Smooth muscle cell (in vitro differentiated cells): ENCODE data around the gene RPL11. TPM values are rescaled to one million over a fixed set of nuclear protein-coding genes. Genes with fewer than 3 reads are reported as not detected.
"Not testable (repeated sequence)": the region's sequence is repeated elsewhere in the genome, so short reads cannot be mapped to it uniquely, and the experiment has no call there.

ENCODE experiments used
- DNase-seq: peaks from one replicate; lab custom pipeline; 2025; ENCODE audit not compliant: unreplicated experiment; lab: John Stamatoyannopoulos, UW
- H2AFZ ChIP-seq: fragments of 200-600 bp; sonication (generic); 2 replicates; pipeline ENCODE4 v1.6.0; 2016; ENCODE audit warnings: antibody characterized with exemption, low read depth, mild to moderate bottlenecking
- H3F3A ChIP-seq: fragments of 200-600 bp; sonication (generic); 2 replicates; pipeline ENCODE4 v1.6.0; 2017; ENCODE audit warnings: antibody characterized with exemption, low read depth
- H3K27ac ChIP-seq: fragments of 200-600 bp; sonication (generic); 2 replicates; pipeline ENCODE4 v1.5.1; 2016; ENCODE audit warnings: low read depth, mild to moderate bottlenecking
- H3K27me3 ChIP-seq: fragments of 200-600 bp; sonication (generic); 2 replicates; pipeline ENCODE4 v1.6.1; 2016; ENCODE audit warnings: low read depth, mild to moderate bottlenecking
- H3K36me3 ChIP-seq: fragments of 200-600 bp; sonication (generic); 2 replicates; pipeline ENCODE4 v1.5.1; 2016; ENCODE audit warnings: low read depth
- H3K4me1 ChIP-seq: fragments of 200-600 bp; sonication (generic); 2 replicates; pipeline ENCODE4 v1.5.1; 2016; ENCODE audit warnings: low read depth
- H3K4me2 ChIP-seq: fragments of 200-600 bp; sonication (generic); 2 replicates; pipeline ENCODE4 v1.6.0; 2016; ENCODE audit warnings: mild to moderate bottlenecking
- H3K4me3 ChIP-seq: fragments of 200-600 bp; sonication (generic); 2 replicates; pipeline ENCODE4 v1.5.1; 2016; ENCODE audit warnings: mild to moderate bottlenecking
- H3K79me2 ChIP-seq: fragments of 200-600 bp; sonication (generic); 2 replicates; pipeline ENCODE4 v1.6.0; 2016; ENCODE audit warnings: low read depth, mild to moderate bottlenecking
- H3K9ac ChIP-seq: fragments of 200-600 bp; sonication (generic); 2 replicates; pipeline ENCODE4 v1.6.0; 2016; ENCODE audit warnings: low read depth
- H3K9me3 ChIP-seq: fragments of 200-600 bp; sonication (generic); replicated peaks from 2 replicates; pipeline ENCODE4 v1.5.1; 2016; ENCODE audit warnings: low read depth
- H4K20me1 ChIP-seq: fragments of 200-600 bp; sonication (generic); 2 replicates; pipeline ENCODE4 v1.6.0; 2016; ENCODE audit warnings: low read depth
- CTCF ChIP-seq: fragments of 200-600 bp; sonication (generic); IDR thresholded peaks from 2 replicates; pipeline ENCODE4 v1.5.1; 2017; ENCODE audit warnings: borderline replicate concordance, mild to moderate bottlenecking, antibody characterized with exemption; ENCODE audit not compliant: insufficient read depth, poor library complexity, severe bottlenecking
- WGBS: methylation state at CpG from one replicate; pipeline ENCODE4 v1.1.7; 2016; ENCODE audit warnings: low lambda C conversion rate; 5-methylcytosine and 5-hydroxymethylcytosine counted together
- polyA plus RNA-seq: library from polyadenylated mRNA; unstranded; fragments of >200 nt; fragmentation: Nextera tagmentation; extraction: Ambion mirVana; gene quantifications from 2 replicates; pipeline ENCODE4 v1.2.1, GENCODE V29; 2016
- total RNA-seq: library from RNA; depleted of rRNA; stranded (reverse); fragments of >200 nt; gene quantifications from 2 replicates; pipeline ENCODE4 v1.2.3, GENCODE V29; 2014

Gene RPL11
- total and polyA plus RNA-seq, 2 experiments from 2014 or later = 528 to 899 TPM

- TF ChIP-seq CTCF = no peak
- H3K4me3 ChIP-seq = no peak overlapping the region
- no peak for DNase-seq
- peaks cover 87% of the 10 kb centered on the region for H4K20me1 ChIP-seq
- H3K4me1 ChIP-seq = no peaks in the 10 kb centered on the region
- peaks cover 17% of the 10 kb centered on the region for H3K79me2 ChIP-seq
- no peak overlapping the region for H3K27ac ChIP-seq
- no peaks in the 10 kb centered on the region for H3K9me3 ChIP-seq
- no peak overlapping the region for H3K9ac ChIP-seq
- no peaks in the 10 kb centered on the region for H3F3A ChIP-seq
- H2AFZ ChIP-seq = no peak overlapping the region
- H3K36me3 ChIP-seq = no peaks in the 10 kb centered on the region
- 93% methylated on average over 2 of the region's 2 CpGs for WGBS
- H3K4me2 ChIP-seq = no peak overlapping the region
- no peaks in the 10 kb centered on the region for H3K27me3 ChIP-seq
Observed at GRCh38 chr1:23726686-23727085, 35.1 kb downstream of the RPL11 start.

GRCh38 chr1:23727362-23727811 lies 35.8 kb downstream of the RPL11 start:
- Histone ChIP-seq H3K9ac (no peak overlapping the region), H4K20me1 (peaks cover 86% of the 10 kb centered on the region), H3F3A (no peaks in the 10 kb centered on the region), H3K4me1 (no peaks in the 10 kb centered on the region), H2AFZ (no peak overlapping the region), H3K9me3 (no peaks in the 10 kb centered on the region), H3K27me3 (no peaks in the 10 kb centered on the region), H3K4me3 (no peak overlapping the region), H3K27ac (no peak overlapping the region), H3K79me2 (peaks cover 17% of the 10 kb centered on the region), H3K4me2 (no peak overlapping the region), H3K36me3 (no peaks in the 10 kb centered on the region)
- no peak for DNase-seq
- WGBS = 82% methylated on average over 9 of the region's 9 CpGs
- TF ChIP-seq CTCF = no peak

DNA sequence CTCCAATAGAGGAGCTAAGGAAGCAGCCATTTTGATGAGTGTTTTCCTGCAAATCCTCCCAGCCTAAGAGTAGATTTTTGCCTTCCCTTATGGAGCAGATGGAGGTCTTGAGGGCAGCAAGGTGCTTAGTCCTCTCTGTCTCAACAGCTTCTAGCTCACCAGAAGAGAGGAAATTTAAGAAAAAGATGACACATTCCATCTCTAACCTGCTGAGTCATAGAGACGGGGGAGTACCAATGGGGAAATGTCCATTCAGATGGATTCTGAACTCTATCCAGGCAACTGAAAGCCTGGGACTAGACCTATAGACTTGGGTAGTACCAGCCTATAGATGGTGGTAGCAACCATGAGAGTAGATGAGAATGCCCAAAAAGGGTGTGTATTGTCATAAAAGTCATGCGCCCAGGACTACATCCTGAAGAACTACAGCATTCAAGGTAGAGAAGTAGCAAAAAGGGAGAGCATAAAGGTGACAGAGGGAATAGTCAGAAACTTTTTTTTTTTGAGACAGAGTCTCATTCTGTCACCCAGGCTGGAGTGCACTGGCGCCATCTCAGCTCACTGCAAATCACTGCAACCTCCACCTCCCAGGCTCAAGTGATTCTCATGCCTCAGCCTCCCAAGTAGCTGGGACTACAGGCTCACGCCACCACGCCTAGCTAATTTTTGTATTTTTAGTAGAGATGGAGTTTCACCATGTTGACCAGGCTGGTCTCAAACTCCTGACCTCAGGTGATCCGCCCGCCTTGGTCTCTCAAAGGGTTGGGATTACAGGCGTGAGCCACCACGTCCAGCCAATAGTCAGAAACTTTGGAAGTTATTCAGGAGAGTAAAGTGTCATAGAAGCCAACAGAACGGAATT lies 41.0 kb downstream of the RPL11 start:
- Histone ChIP-seq H4K20me1 (peaks cover 91% of the 10 kb centered on the region), H3K9me3 (no peaks in the 10 kb centered on the region), H3K4me2 (no peak overlapping the region), H2AFZ (no peak overlapping the region), H3K79me2 (peaks cover 15% of the 10 kb centered on the region), H3K36me3 (no peaks in the 10 kb centered on the region), H3K27me3 (no peaks in the 10 kb centered on the region), H3F3A (no peaks in the 10 kb centered on the region), H3K27ac (no peak overlapping the region), H3K9ac (no peak overlapping the region), H3K4me1 (no peaks in the 10 kb centered on the region), H3K4me3 (no peak overlapping the region)
- DNase-seq = no peak
- WGBS = 96% methylated on average over 10 of the region's 10 CpGs
- no peak for TF ChIP-seq CTCF

DNA sequence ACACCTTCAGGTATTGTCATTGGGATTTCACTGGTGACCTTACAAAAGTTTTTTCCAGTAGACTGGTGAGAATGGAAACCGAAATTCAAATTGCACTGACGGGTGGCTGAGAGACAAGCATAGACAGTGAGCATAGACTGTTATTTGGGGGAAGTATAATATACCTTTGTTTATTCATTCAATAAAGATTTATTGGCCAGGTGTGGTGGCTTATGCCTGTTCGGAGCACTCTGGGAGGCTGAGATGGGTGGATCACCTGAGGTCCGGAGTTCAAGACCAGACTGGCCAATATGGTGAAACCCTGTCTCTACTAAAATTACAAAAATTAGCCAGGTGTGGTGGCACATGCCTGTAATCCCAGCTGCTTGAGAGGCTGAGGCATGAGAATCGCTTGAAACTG lies 41.7 kb downstream of the RPL11 start:
- WGBS = 98% methylated on average over 5 of the region's 5 CpGs

More for the DNA sequence above, 41.7 kb downstream of the RPL11 start:
- H4K20me1 ChIP-seq = peaks cover 84% of the 10 kb centered on the region
- H3K9ac ChIP-seq, H3K27ac ChIP-seq, DNase-seq, H3K36me3 ChIP-seq, H2AFZ ChIP-seq, H3K9me3 ChIP-seq, H3K4me1 ChIP-seq, H3K4me2 ChIP-seq, H3K27me3 ChIP-seq, H3F3A ChIP-seq, H3K4me3 ChIP-seq: not testable (repeated sequence)
- peaks cover 15% of the 10 kb centered on the region for H3K79me2 ChIP-seq
